Activated CD4-positive, alpha-beta memory T cell treated with anti-CD3 and anti-CD28 coated beads, Interleukin-2, amount 10 ng/mL, durations not matched to agents 7 days and 5 days (primary cell): ENCODE data around the gene PRLR. TPM values are rescaled to one million over a fixed set of nuclear protein-coding genes. Genes with fewer than 3 reads are reported as not detected.
"Not testable (repeated sequence)": the region's sequence is repeated elsewhere in the genome, so short reads cannot be mapped to it uniquely, and the experiment has no call there.

ENCODE experiments used
- CTCF ChIA-PET: fragments of 350-600 bp; sonication (Branson Sonifier 250); formaldehyde crosslinking; loops from one replicate; lab custom pipeline; 2021; ENCODE audit warnings: antibody characterized with exemption, inconsistent platforms; lab: Charles Lee
- POLR2A ChIA-PET: fragments of 350-600 bp; sonication (Branson Sonifier 250); formaldehyde crosslinking; loops from one replicate; lab custom pipeline; 2021; ENCODE audit warnings: antibody characterized with exemption; lab: Charles Lee
- DNase-seq: peaks from one replicate; pipeline ENCODE4 v3.0.0-alpha.2; 2020
- H3K27ac Mint-ChIP-seq: one replicate; pipeline ENCODE4 v1.8.0; 2021; ENCODE audit warnings: mild to moderate bottlenecking, mixed read lengths
- H3K27me3 Mint-ChIP-seq: one replicate; pipeline ENCODE4 v1.8.0; 2021; ENCODE audit warnings: mixed read lengths
- H3K36me3 Mint-ChIP-seq: one replicate; pipeline ENCODE4 v1.8.0; 2021; ENCODE audit warnings: low read depth, mixed read lengths
- H3K4me1 Mint-ChIP-seq: one replicate; pipeline ENCODE4 v1.8.0; 2021; ENCODE audit warnings: mixed read lengths
- H3K4me3 Mint-ChIP-seq: one replicate; pipeline ENCODE4 v1.8.0; 2021; ENCODE audit warnings: mild to moderate bottlenecking, mixed read lengths
- H3K9me3 Mint-ChIP-seq: one replicate; pipeline ENCODE4 v1.8.0; 2021; ENCODE audit warnings: mixed read lengths
- total RNA-seq, 2 experiments: library from RNA; stranded (reverse); gene quantifications; one replicate each; pipeline ENCODE4 v1.2.3, GENCODE V29; 2021

Gene PRLR
- total RNA-seq, 2 experiments from 2014 or later, result not detected

DNA sequence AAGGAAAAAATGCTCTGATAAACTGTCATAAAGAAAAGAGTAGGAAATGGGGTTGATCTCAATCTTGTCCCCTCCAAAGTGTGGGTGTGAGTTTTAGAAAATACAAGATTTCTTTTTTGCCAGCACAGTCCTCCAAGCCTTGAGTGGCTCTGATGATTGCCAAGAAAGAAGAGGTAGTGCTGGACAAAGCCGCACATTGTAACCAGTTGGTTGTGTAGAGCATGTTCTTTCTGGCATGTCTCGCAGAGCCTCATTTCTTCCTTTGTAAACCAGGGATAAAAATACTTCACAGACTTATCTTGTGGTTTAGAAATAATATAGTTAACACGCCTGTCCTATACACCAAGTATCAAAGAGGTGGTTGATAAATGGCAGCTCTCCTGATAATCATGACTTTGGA, 30.4 kb downstream of the PRLR start:
- ChIA-PET CTCF (no interaction called here), POLR2A (no interaction called here)
- DNase-seq, result no peak
- Mint-ChIP-seq H3K27me3 (peaks cover 23% of the 10 kb centered on the region), H3K4me1 (no peaks in the 10 kb centered on the region), H3K27ac (no peak overlapping the region), H3K4me3 (no peak overlapping the region), H3K36me3 (no peaks in the 10 kb centered on the region), H3K9me3 (no peaks in the 10 kb centered on the region)

DNA sequence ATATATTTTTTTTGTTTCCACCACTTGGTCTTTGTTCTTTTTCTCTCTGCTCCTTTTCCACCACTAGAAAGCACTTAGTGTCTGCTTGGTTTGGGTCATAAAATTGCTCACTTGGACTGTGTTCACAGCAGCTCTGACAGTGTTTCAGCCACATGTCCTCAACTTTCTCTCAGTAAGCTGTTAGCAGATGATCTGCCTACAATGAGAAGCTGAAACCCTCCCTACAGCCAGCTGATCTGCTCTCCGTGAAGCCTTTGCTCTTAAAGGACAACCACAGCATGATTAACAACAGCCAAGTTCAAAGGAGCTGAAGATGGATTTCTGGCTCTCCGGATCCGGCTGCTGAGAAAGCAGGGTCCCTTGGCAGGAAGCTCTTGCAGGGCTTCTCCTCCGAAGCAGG, 31.6 kb downstream of the PRLR start:
- Mint-ChIP-seq H3K27me3 (peaks cover 25% of the 10 kb centered on the region), H3K4me1 (no peaks in the 10 kb centered on the region), H3K36me3 (no peaks in the 10 kb centered on the region), H3K9me3 (no peaks in the 10 kb centered on the region), H3K27ac (no peak overlapping the region), H3K4me3 (no peak overlapping the region)
- POLR2A ChIA-PET, result no interaction called here
- no peak for DNase-seq
- CTCF ChIA-PET, result no interaction called here

DNA sequence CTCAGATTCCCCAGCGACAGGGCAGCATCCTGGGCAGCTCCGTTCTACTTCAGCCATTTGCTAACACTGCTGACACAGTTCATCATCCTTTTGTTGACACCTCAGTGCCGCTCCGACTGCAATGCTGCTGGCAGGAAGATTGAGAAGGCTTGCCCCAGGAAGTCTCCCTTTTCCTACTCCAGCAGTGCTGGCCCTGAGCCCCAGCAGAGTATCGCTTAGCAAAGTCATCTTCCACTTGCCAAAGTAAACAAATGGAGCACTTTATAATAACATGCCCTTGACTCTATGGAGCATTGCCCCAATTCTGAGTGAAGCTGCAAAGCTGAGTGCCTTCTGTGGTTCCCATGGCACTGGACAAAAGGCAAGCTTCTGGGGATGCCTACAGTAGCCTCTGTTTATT, 32.2 kb downstream of the PRLR start:
- Mint-ChIP-seq H3K27me3 (peaks cover 21% of the 10 kb centered on the region), H3K4me3 (no peak overlapping the region), H3K4me1 (no peaks in the 10 kb centered on the region), H3K27ac (no peak overlapping the region), H3K36me3 (no peaks in the 10 kb centered on the region), H3K9me3 (no peaks in the 10 kb centered on the region)
- POLR2A ChIA-PET, result no interaction called here
- CTCF ChIA-PET, result no interaction called here
- no peak for DNase-seq

DNA sequence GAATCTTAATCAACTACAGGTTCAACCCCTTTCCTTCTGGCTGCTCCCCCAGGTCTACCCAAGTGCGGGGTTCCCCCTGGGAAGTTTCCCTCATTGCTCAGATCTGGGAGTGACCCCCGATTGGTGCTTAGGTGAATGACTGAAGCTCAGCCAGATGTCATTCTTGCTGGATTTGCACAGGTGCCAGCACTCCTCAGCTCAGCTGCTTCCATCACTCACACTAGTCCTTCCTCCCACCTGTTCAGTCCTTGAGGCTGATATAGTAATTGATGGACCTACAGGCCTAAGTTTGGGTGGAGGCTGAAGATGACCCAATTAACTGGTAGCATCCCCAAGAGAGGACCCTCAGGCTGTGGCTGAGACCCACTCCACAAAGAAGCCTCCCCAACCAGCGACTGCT, 32.9 kb downstream of the PRLR start:
- Mint-ChIP-seq H3K4me3 (no peak overlapping the region), H3K4me1 (no peaks in the 10 kb centered on the region), H3K9me3 (no peaks in the 10 kb centered on the region), H3K36me3 (no peaks in the 10 kb centered on the region), H3K27me3 (peaks cover 21% of the 10 kb centered on the region), H3K27ac (no peak overlapping the region)
- CTCF ChIA-PET, result no interaction called here
- POLR2A ChIA-PET, result no interaction called here
- no peak for DNase-seq

DNA sequence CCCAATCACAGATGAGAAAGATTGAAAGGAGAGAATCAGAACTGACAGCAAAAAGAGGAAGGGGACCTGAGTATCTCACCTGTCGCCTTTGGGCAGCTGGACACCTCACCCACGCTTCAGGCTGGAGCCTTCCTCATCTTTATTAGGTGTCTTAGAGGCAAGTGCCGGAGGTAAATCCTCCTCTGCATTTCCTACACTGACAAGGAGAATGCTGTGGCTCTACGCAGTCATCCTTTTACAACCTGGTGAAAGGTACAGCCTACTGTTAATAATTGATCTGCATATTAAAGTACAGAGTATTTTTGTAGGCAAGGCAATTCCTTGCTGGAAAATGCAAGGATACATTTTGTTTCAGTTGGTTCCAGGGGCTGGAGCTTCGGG, 34.8 kb downstream of the PRLR start:
- Mint-ChIP-seq H3K36me3 (no peaks in the 10 kb centered on the region), H3K9me3 (no peaks in the 10 kb centered on the region), H3K4me1 (no peaks in the 10 kb centered on the region), H3K27ac (no peak overlapping the region), H3K27me3 (peaks cover 14% of the 10 kb centered on the region), H3K4me3 (no peak overlapping the region)
- ChIA-PET POLR2A (no interaction called here), CTCF (no interaction called here)
- no peak for DNase-seq

DNA sequence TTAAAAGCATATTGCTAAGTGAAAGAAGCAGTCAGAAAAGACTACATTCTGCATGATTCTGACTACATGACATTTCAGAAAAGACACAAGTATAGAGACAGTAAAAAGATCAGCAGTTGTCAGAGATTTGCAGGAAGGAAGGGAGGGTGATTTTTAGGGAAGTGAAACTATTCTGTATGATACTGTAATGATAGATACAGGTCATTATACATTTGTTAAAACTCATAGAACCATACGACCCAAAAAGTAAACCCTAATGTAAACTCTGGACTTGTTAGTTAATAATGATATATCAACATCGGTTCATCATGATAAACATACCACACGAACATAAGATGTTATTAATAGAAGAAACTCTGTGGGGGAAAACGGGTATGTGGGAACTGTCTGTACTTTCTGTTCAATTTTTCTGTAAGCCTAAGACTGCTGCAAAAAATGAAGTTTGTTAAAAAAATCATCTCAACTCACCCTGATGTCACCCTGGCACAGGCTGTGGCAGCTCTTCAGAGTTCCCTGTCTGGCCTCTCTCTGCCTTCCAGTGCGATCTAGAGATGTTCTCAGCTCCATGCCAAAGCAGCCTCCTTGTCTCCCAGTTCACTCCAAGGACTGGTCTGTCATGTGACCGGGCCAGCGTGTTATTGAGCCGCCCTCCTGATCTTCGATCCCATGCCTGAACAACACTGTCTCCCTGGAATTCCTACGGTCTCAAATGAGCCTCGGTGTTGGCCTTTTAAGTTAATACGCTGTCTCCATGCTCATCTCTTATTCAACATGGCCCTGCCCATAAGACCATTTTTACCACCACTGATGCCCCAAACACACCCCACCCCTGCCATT, 35.4 kb downstream of the PRLR start:
- CTCF ChIA-PET, result interaction anchor here (1.0 kb wide), 1 partner anchor 8 kb away, joined by 3 read pairs; no protein-coding TSS in a partner anchor
- no peak overlapping the region for H3K27ac Mint-ChIP-seq
- H3K27me3 Mint-ChIP-seq, result peaks cover 10% of the 10 kb centered on the region
- no peaks in the 10 kb centered on the region for H3K4me1 Mint-ChIP-seq
- POLR2A ChIA-PET, result no interaction called here
- no peak for DNase-seq
- no peaks in the 10 kb centered on the region for H3K9me3 Mint-ChIP-seq
- H3K4me3 Mint-ChIP-seq, result no peak overlapping the region
- H3K36me3 Mint-ChIP-seq, result no peaks in the 10 kb centered on the region

DNA sequence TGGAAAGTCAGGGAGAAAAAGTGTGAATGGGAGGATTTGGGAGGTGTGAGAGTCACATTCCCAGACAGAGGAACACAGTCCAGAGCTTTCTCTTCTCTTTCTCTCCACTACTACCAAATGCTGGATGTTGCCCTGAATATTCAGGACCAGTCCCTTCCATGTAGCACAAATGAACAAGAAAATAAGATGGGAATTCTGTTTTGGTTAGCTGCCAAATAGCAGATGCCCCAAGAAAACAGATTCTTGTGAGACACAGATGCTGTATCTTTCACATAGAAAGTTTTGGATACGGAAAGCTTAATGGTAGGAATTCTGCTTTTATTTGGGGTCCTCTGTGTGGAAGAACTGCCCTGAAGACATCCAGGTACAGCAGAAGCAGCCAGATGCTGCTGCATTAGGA, 37.8 kb downstream of the PRLR start:
- Mint-ChIP-seq H3K4me3 (no peak overlapping the region), H3K9me3 (no peaks in the 10 kb centered on the region), H3K27ac (no peak overlapping the region), H3K36me3 (no peaks in the 10 kb centered on the region), H3K4me1 (no peaks in the 10 kb centered on the region), H3K27me3 (peaks cover 6% of the 10 kb centered on the region)
- ChIA-PET CTCF (no interaction called here), POLR2A (no interaction called here)
- DNase-seq, result no peak

DNA sequence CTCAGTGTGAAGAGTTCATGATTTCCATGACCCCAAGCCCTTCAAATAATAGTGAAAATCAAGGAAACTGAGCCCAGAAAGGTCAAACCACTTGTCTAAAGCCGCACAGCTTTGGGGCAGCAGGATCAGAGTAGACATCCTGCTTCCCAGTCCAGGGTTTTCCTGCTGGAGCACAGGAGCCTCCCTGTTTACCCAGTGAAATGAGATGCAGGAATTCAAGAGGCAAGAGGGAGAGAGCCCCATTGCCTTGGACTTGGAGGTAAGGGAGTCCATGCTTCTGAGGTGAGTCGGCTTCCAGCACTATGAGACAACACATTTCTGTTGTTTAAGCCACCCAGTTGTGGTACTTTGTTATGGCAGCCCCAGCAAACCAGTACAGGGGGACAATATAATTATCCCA, 40.5 kb downstream of the PRLR start:
- H3K36me3 Mint-ChIP-seq, H3K27me3 Mint-ChIP-seq, POLR2A ChIA-PET, H3K4me3 Mint-ChIP-seq, CTCF ChIA-PET, DNase-seq, H3K27ac Mint-ChIP-seq, H3K4me1 Mint-ChIP-seq, H3K9me3 Mint-ChIP-seq: not testable (repeated sequence)

DNA sequence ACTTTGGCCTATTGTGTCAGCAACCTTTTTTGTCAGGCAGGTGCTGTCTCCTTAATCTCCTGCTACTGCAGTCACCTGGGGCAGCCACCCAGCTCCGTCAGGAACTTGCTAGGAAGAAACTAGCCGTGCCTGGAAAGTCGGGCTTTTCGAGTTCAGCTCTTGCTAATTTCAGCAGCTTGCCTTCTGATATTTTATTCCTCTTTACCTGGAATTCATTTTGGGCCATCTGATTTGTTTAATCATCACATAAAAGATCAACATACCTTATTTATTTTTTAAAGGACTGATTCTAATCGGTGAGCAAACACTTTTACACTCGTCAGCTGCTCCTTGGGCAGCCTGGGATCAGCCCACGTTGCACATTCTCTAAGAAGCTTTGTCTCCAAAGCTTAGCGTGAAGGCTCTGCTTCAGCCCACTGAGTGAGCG, 42.2 kb downstream of the PRLR start:
- no peaks in the 10 kb centered on the region for H3K4me1 Mint-ChIP-seq
- no peak for DNase-seq
- no peaks in the 10 kb centered on the region for H3K36me3 Mint-ChIP-seq
- ChIA-PET CTCF (no interaction called here), POLR2A (no interaction called here)
- peaks cover 1% of the 10 kb centered on the region for H3K27me3 Mint-ChIP-seq
- no peak overlapping the region for H3K4me3 Mint-ChIP-seq
- H3K27ac Mint-ChIP-seq, result no peak overlapping the region
- no peaks in the 10 kb centered on the region for H3K9me3 Mint-ChIP-seq

DNA sequence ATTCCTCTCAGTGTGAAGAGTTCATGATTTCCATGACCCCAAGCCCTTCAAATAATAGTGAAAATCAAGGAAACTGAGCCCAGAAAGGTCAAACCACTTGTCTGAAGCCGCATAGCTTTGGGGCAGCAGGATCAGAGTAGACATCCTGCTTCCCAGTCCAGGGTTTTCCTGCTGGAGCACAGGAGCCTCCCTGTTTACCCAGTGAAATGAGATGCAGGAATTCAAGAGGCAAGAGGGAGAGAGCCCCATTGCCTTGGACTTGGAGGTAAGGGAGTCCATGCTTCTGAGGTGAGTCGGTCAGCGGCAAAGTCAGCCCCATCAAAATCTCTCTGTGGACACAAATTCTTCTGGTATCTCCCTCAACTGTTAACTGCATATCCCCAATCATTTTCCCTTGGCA, 42.7 kb downstream of the PRLR start:
- DNase-seq, H3K4me3 Mint-ChIP-seq, POLR2A ChIA-PET, CTCF ChIA-PET, H3K9me3 Mint-ChIP-seq, H3K36me3 Mint-ChIP-seq, H3K4me1 Mint-ChIP-seq, H3K27ac Mint-ChIP-seq, H3K27me3 Mint-ChIP-seq: not testable (repeated sequence)

DNA sequence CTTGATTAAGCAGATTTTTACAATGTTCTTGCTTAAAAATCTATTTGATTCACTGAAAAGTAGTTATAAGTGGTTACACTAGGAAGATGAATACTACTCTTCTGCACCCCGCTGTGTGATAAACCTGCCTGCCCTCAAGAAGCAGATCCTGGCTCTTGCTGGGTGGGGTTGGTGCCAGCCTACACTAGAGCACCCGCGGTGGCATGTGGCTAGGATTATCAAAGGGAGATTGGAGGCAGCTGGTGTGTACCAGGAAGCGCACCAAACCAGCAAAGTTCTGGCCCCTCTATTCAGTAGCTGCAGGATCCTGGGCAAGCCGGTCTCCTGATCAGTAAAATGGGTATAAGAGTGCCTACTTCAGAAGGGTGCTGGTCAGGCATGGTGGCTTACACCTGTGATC, 43.5 kb downstream of the PRLR start:
- no peak for DNase-seq
- no peaks in the 10 kb centered on the region for H3K36me3 Mint-ChIP-seq
- no peaks in the 10 kb centered on the region for H3K4me1 Mint-ChIP-seq
- ChIA-PET CTCF (no interaction called here), POLR2A (no interaction called here)
- no peak overlapping the region for H3K27ac Mint-ChIP-seq
- no peaks in the 10 kb centered on the region for H3K9me3 Mint-ChIP-seq
- peaks cover 5% of the 10 kb centered on the region for H3K27me3 Mint-ChIP-seq
- H3K4me3 Mint-ChIP-seq, result no peak overlapping the region

DNA sequence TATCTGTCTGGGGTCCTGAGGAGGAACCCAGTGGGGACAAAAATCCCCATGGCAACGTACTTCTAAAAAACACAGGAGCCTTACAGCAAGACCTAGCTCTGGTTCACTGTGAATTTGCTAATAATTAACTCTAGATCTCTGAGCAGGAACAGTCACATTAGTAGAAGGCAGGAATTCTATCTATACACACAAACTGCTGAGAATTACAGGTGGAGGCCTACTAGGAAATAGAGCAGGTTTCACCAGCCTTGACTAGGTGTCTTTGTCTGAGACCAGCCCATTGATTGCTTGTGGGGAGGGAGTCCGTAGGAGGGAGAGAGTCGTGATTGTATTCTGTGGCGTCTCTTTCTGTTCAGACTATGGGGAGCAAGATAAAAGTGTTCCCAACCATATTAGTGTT, 44.8 kb downstream of the PRLR start:
- ChIA-PET CTCF (no interaction called here), POLR2A (interaction anchor here (0.6 kb wide), 1 partner anchor 739 kb away, joined by 3 read pairs; no protein-coding TSS in a partner anchor)
- H3K4me3 Mint-ChIP-seq, result no peak overlapping the region
- H3K27ac Mint-ChIP-seq, result no peak overlapping the region
- no peaks in the 10 kb centered on the region for H3K9me3 Mint-ChIP-seq
- DNase-seq, result no peak
- no peaks in the 10 kb centered on the region for H3K4me1 Mint-ChIP-seq
- H3K36me3 Mint-ChIP-seq, result no peaks in the 10 kb centered on the region
- H3K27me3 Mint-ChIP-seq, result peaks cover 5% of the 10 kb centered on the region

DNA sequence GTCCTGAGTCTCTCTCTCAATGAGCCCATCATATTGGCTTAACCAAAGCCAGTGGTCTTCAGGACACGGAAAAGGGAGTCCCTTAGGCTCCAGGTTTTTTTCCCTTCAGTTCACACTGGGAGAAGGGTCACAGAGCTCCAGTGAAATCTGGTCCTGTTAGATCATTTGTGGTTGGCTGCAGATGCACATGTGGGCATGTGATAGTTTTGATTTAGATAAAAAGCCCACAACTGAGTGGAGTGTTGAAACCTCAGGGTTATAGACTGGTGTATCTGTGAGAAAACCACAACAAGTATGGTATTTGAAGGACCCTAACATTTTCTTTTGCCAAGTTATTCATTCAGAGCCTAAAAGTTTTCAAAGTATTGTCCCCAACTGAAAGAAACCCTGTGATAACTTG, 46.7 kb downstream of the PRLR start:
- Mint-ChIP-seq H3K27me3 (peaks cover 5% of the 10 kb centered on the region), H3K27ac (no peak overlapping the region), H3K4me3 (no peak overlapping the region), H3K4me1 (no peaks in the 10 kb centered on the region), H3K36me3 (no peaks in the 10 kb centered on the region), H3K9me3 (no peaks in the 10 kb centered on the region)
- ChIA-PET POLR2A (no interaction called here), CTCF (no interaction called here)
- DNase-seq, result no peak

DNA sequence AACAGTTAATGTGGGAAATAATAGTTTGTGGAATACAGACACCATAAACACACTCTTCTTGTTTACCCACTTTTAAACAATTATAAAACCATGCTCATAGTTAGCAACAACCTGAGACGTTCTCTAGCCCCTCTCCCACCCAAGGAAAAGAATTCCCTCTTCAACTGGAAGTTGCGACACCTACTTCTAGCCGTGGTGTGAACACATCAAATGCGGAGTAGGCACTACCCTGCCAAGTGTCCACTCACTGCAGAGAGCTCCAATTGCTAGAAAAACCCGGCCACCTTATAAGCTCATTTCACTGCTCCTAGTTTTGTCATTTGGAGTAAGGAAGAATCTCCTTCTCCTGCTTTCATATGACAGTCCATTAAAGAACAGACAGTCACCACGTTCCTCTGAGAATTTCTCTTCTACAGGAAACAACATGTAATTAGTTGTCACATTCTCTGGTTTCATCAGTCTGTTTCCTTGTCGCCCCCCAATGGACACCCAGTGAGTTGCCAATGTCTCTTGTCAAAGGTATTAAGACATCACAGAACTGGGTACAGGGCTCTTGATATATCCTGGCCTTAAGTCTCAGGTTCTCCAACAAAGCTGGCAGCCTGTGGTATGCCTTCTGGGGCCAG, 47.3 kb downstream of the PRLR start:
- H3K4me1 Mint-ChIP-seq, result no peaks in the 10 kb centered on the region
- no peaks in the 10 kb centered on the region for H3K9me3 Mint-ChIP-seq
- CTCF ChIA-PET, result no interaction called here
- DNase-seq, result no peak
- no peak overlapping the region for H3K27ac Mint-ChIP-seq
- H3K27me3 Mint-ChIP-seq, result peaks cover 5% of the 10 kb centered on the region
- H3K36me3 Mint-ChIP-seq, result no peaks in the 10 kb centered on the region
- no peak overlapping the region for H3K4me3 Mint-ChIP-seq
- POLR2A ChIA-PET, result no interaction called here
